K562 (cell line): ENCODE measurements around the gene C17orf75. TPM values are rescaled to one million over a fixed set of nuclear protein-coding genes. Genes with fewer than 3 reads are reported as not detected.
"Not testable (repeated sequence)": the region's sequence is repeated elsewhere in the genome, so short reads cannot be mapped to it uniquely, and the experiment has no call there.

Experiments used
- ATAC-seq: fragments of 200-7000 bp; cut with Tn5 transposase; 3 replicates; pipeline ENCODE4 v1.9.1; 2020; ENCODE audit warnings: moderate library complexity
- BruUV-seq: library from RNA; stranded (reverse); fragments of 400-500 nt; replicated peaks from 2 replicates; lab custom pipeline; 2021; lab: Mats Ljungman, UMichigan
- CTCF ChIA-PET: fragments of 300-600 bp; formaldehyde crosslinking; extraction: SDS; loops from one replicate; lab custom pipeline; 2021; ENCODE audit warnings: low intra/inter-chr PET ratio; lab: Yijun Ruan, JAX
- POLR2A ChIA-PET: fragments of 300-600, 350-650 bp; sonication (Branson Sonifier 250); formaldehyde crosslinking; extraction: SDS; loops from one replicate; lab custom pipeline; 2021; ENCODE audit warnings: antibody characterized with exemption, inconsistent platforms; lab: Yijun Ruan, JAX
- DNase-seq, 4 experiments: peaks; one replicate each; pipeline versions ENCODE4 v3.0.0 to v3.0.0-alpha.2; 2011 to 2018; ENCODE audit warnings: low spot score in 3 of 4, mixed read lengths in 3 of 4; ENCODE audit errors: extremely low read depth in 1 of 4
- FAIRE-seq: peaks from 2 replicates; lab custom pipeline; 2011; peaks lifted over from hg19 to GRCh38; lab: Jason Lieb, UNC
- H2AFZ ChIP-seq: 2 replicates; pipeline ENCODE4 v1.6.0; 2011; ENCODE audit warnings: low read depth, low read length, control low read depth, inconsistent platforms
- H3K27ac ChIP-seq: fragments of 200-600 bp; 3 replicates; pipeline ENCODE4 v1.8.0; 2011; ENCODE audit warnings: low read depth, mild to moderate bottlenecking, control low read depth, inconsistent platforms, low read length, moderate library complexity, mixed read lengths; ENCODE audit errors: extremely low read depth
- H3K27me3 ChIP-seq, 2 experiments: fragments of 300-600 bp in 1 of 2; 2 replicates in 1 of 2; 3 replicates in 1 of 2; pipeline versions ENCODE4 v1.6.0 to v1.8.0; 2011; ENCODE audit warnings: inconsistent platforms in 2 of 2, low read length in 2 of 2, mild to moderate bottlenecking in 1 of 2, mixed read lengths in 1 of 2, moderate library complexity in 1 of 2; ENCODE audit not compliant: control insufficient read depth in 2 of 2, insufficient read depth in 2 of 2
- H3K36me3 ChIP-seq: fragments of 300-600 bp; 3 replicates; pipeline ENCODE4 v1.8.0; 2011; ENCODE audit warnings: mild to moderate bottlenecking, low read length, inconsistent platforms; ENCODE audit not compliant: control insufficient read depth, insufficient read depth
- H3K4me1 ChIP-seq, 2 experiments: fragments of 200-600 bp in 1 of 2; replicated peaks in 1 of 2; 2 replicates in 1 of 2; 3 replicates in 1 of 2; pipeline versions ENCODE4 v1.5.1 to v1.8.0; 2011; ENCODE audit warnings: inconsistent platforms in 2 of 2, low read length in 2 of 2, mild to moderate bottlenecking in 1 of 2, mixed read lengths in 1 of 2, moderate library complexity in 1 of 2; ENCODE audit not compliant: control insufficient read depth in 2 of 2, insufficient read depth in 2 of 2
- H3K4me2 ChIP-seq: 2 replicates; pipeline ENCODE4 v1.6.1; 2011; ENCODE audit warnings: low read length, control low read depth, inconsistent platforms, mixed read lengths; ENCODE audit not compliant: insufficient read depth
- H3K4me3 ChIP-seq: fragments of 200-600 bp; sonication (generic), shearing (Covaris generic); 2 replicates; pipeline ENCODE4 v1.5.1; 2016; ENCODE audit warnings: control low read depth, inconsistent platforms
- H3K79me2 ChIP-seq: fragments of 200-600 bp; 3 replicates; pipeline ENCODE4 v1.8.0; 2011; ENCODE audit warnings: low read length, inconsistent platforms; ENCODE audit not compliant: control insufficient read depth, insufficient read depth
- H3K9ac ChIP-seq, 2 experiments: 2 replicates each; pipeline versions ENCODE4 v1.6.0 to v1.6.1; 2011; ENCODE audit warnings: low read depth in 2 of 2, low read length in 2 of 2, control low read depth in 1 of 2, inconsistent platforms in 1 of 2, mild to moderate bottlenecking in 1 of 2, mixed read lengths in 1 of 2; ENCODE audit not compliant: insufficient read depth in 1 of 2
- H3K9me1 ChIP-seq: one replicate; pipeline ENCODE4 v1.6.0; 2011; ENCODE audit warnings: inconsistent platforms, mild to moderate bottlenecking, low read length, moderate library complexity; ENCODE audit not compliant: control insufficient read depth, insufficient read depth
- H3K9me3 ChIP-seq: replicated peaks from 2 replicates; pipeline ENCODE4 v1.5.1; 2011; ENCODE audit warnings: low read depth, low read length, inconsistent platforms; ENCODE audit not compliant: control insufficient read depth, insufficient read depth
- H4K20me1 ChIP-seq: replicated peaks from 2 replicates; pipeline ENCODE4 v1.6.1; 2011; ENCODE audit warnings: low read length, inconsistent platforms, mixed read lengths; ENCODE audit not compliant: control insufficient read depth, insufficient read depth
- FOXP1 ChIP-seq: sonication (generic); formaldehyde crosslinking; IDR thresholded peaks from 2 replicates; pipeline ENCODE4 v1.8.0; 2022; ENCODE audit warnings: mild to moderate bottlenecking, missing genetic modification reagents
- HDAC6 ChIP-seq: IDR thresholded peaks from 2 replicates; pipeline ENCODE4 v1.6.1; 2012; ENCODE audit warnings: low read depth, mild to moderate bottlenecking, control low read depth, inconsistent platforms, low read length, moderate library complexity
- NEUROD1 ChIP-seq: fragments of 150-350 bp; IDR thresholded peaks from 2 replicates; pipeline ENCODE4 v1.6.1; 2014; ENCODE audit warnings: borderline replicate concordance, low read length, low read depth; ENCODE audit not compliant: partially characterized antibody
- NFE2 ChIP-seq: IDR thresholded peaks from 2 replicates; pipeline ENCODE4 v1.6.1; 2014; ENCODE audit warnings: antibody characterized with exemption, low read depth
- RREB1 ChIP-seq: fragments of 250-450 bp; sonication (Bioruptor Pico); IDR thresholded peaks from 2 replicates; pipeline ENCODE4 v1.4.0; 2020
- U2AF1 ChIP-seq: fragments of 200-400 bp; formaldehyde crosslinking; optimal IDR thresholded peaks from 2 replicates; pipeline ENCODE3; 2017; ENCODE audit warnings: mild to moderate bottlenecking, low read depth, low read length, moderate library complexity
- ZNF695 ChIP-seq: fragments of 450-650 bp; formaldehyde crosslinking; IDR thresholded peaks from 2 replicates; pipeline ENCODE4 v1.4.0; 2020; ENCODE audit warnings: mild to moderate bottlenecking, moderate library complexity
- ZNF764 ChIP-seq: fragments of 250-450 bp; sonication (Bioruptor Pico); IDR thresholded peaks from 2 replicates; pipeline ENCODE4 v1.4.0; 2020; ENCODE audit warnings: low read depth, mild to moderate bottlenecking, moderate library complexity
- WGBS: fragments of 100-300 bp; shearing (Covaris generic); methylation state at CpG from one replicate; pipeline ENCODE4 v1.1.6; 2016; ENCODE audit warnings: low coverage, mixed read lengths; ENCODE audit not compliant: insufficient coverage; ENCODE audit errors: missing lambda C conversion rate; 5-methylcytosine and 5-hydroxymethylcytosine counted together
- in situ Hi-C: fragments of 300-500 bp; cut with MboI; formaldehyde crosslinking; loops from 4 replicates; pipeline ENCODE4 v1.15.0; 2018; ENCODE audit warnings: inconsistent platforms, mixed read lengths
- intact Hi-C: fragments of 100-400 bp; cut with micrococcal nuclease; formaldehyde crosslinking; loops from 2 replicates; pipeline ENCODE4 v1.14.2; 2022
- polyA plus RNA-seq, 8 experiments: library from polyadenylated mRNA; depleted of rRNA in 4 of 8; stranded (reverse) in 5 of 8; unstranded in 3 of 8; fragments of >200 nt; fragmentation: Nextera tagmentation in 2 of 8; fragmentation: Illumina TruSeq in 1 of 8; extraction: Ambion mirVana in 2 of 8; extraction: Trizol in 1 of 8; gene quantifications; 2 replicates each; pipeline versions ENCODE4 v1.2.1 to v1.2.3, GENCODE V29; 2011 to 2014; ENCODE audit warnings: inconsistent platforms in 1 of 8, missing spikeins in 1 of 8
- total RNA-seq, 7 experiments: library from RNA; depleted of rRNA in 6 of 7; stranded (reverse); fragments of >200 nt in 6 of 7; fragmentation: Illumina TruSeq in 2 of 7; extraction: Trizol in 2 of 7; gene quantifications; 2 replicates each; pipeline versions ENCODE4 v1.2.1 to v1.2.3, GENCODE V29; 2011 to 2021; ENCODE audit warnings: low replicate concordance in 1 of 7

Gene C17orf75
- total and polyA plus RNA-seq, 9 of the 15 experiments (the other 6 are each of a cell fraction or from before 2014, with no cell fraction given) = 15.5 to 55.7 (median 18.5) TPM

GRCh38 chr17:32317353-32317752, 24.6 kb downstream of the C17orf75 start:
- Histone ChIP-seq H3K79me2 (no peaks in the 10 kb centered on the region), H2AFZ (no peak overlapping the region), H3K36me3 (no peaks in the 10 kb centered on the region), H3K27me3 (peaks cover 24 to 25% of the 10 kb centered on the region in 2 experiments), H3K4me1 (peaks cover 0 to 4% of the 10 kb centered on the region in 2 experiments; a peak in 2 of 5 replicates), H3K4me2 (no peak overlapping the region), H3K9me1 (no peaks in the 10 kb centered on the region), H4K20me1 (no peaks in the 10 kb centered on the region), H3K9ac (no peak overlapping the region), H3K4me3 (no peak overlapping the region), H3K27ac (no peak overlapping the region), H3K9me3 (no peaks in the 10 kb centered on the region)
- ChIA-PET POLR2A (interaction anchor here (0.6 to 1.5 kb wide), 2 partner anchors 15 to 421 kb away, joined by 3 read pairs; no protein-coding TSS in a partner anchor), CTCF (interaction anchor here (3.3 kb wide), 1 partner anchor 64 kb away, joined by 30 read pairs; no protein-coding TSS in a partner anchor)
- BruUV-seq = no TSS peak
- FAIRE-seq = no peak
- no peak for DNase-seq
- intact Hi-C loops = no loop called here
- in situ Hi-C loops = loop anchor here (5.0 kb wide), 1 partner anchor 70 kb away; no protein-coding TSS in a partner anchor
- WGBS = 35% methylated on average over 4 of the region's 4 CpGs
- TF ChIP-seq NEUROD1 = no peak
- no peak for TF ChIP-seq ZNF695
- no peak for TF ChIP-seq RREB1 (CRISPR knock-in tag)
- no peak for TF ChIP-seq U2AF1
- no peak for TF ChIP-seq HDAC6
- no peak for TF ChIP-seq ZNF764 (CRISPR knock-in tag)
- TF ChIP-seq FOXP1 (CRISPR knock-in tag) = no peak
- no peak for TF ChIP-seq NFE2
- ATAC-seq = no peak

- FAIRE-seq, H3K9ac ChIP-seq, H4K20me1 ChIP-seq, H3K9me3 ChIP-seq, H3K79me2 ChIP-seq, BruUV-seq, DNase-seq, H3K4me3 ChIP-seq, ATAC-seq, CTCF ChIA-PET, H3K36me3 ChIP-seq, H3K4me2 ChIP-seq, H3K27ac ChIP-seq, H3K4me1 ChIP-seq, H3K9me1 ChIP-seq, intact Hi-C loops, H2AFZ ChIP-seq: not testable (repeated sequence)
- WGBS = 18% methylated on average over 5 of the region's 5 CpGs
- in situ Hi-C loops = loop anchor here (5.0 kb wide), 1 partner anchor 69 kb away; no protein-coding TSS in a partner anchor
- peaks cover 24 to 25% of the 10 kb centered on the region in 2 experiments for H3K27me3 ChIP-seq
- POLR2A ChIA-PET = interaction anchor here (0.6 to 1.5 kb wide), 4 partner anchors 16 to 1222 kb away, joined by 3 read pairs; partner anchors contain the start of gene NF1
Observed at GRCh38 chr17:32316653-32317052, 25.3 kb downstream of the C17orf75 start.
